GM19023 (cell line): ENCODE measurements around the gene FAM237A.

Experiments used
- ATAC-seq: cut with Tn5 transposase; IDR thresholded peaks from one replicate; pipeline ENCODE4 v1.9.1; 2021; ENCODE audit warnings: mild to moderate bottlenecking, moderate library complexity; ENCODE audit not compliant: unreplicated experiment

FAM237A gene

DNA sequence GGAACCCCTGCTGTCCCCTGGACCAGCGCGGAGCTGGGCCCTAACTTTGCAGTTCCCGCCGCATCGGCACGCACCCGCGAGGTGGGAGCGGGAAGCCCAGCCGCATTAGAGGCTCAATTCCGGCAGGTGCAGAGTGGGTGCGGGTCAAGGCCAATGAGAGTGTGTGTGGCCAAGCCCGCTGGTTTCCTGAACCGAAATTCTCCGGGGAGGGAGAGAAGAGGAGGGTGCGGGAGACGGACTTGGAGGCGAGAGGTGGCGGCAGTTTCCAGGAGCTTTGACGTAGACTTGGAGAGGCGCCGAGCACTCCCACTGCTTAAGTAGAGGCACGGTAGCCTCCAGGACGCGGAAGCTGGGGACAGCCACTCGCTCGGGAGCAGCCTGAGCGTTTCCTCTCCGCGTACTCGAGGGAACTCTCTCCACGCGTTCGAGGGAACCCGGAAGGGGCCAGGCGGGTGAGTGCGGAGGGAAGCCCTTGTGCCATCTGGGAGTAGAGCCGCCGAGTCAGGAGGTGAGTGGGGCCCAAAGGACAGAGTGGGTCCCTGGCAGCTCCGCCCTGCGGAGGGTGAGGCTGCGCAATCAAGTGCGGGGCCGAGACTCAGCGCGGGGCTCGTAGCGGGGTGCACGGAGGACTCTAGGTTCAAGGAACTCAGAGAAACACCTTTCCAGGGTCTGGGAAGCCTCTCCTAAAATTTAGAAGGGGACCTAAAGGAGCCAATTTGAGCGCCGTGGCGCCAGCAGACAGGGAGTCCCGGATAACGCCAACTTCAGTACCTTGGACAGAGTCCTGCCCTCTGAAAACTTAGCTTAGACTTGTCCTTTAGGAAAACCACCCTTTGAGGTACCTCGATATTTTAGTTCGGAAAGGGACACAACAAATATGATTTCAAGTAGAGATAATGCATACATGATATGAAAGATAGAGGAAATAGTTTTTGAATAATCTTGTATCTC lies at the start of gene FAM237A:
Gene FAM237A (plus strand): TSS at position 413 of the 951 bp plus-strand sequence. CDS start 1,750 bp downstream, outside the sequence.
- ATAC-seq = no peak

GRCh38 chr2:206597717-206598218 lies 44.5 kb upstream of the FAM237A start:
- ATAC-seq = no peak

DNA sequence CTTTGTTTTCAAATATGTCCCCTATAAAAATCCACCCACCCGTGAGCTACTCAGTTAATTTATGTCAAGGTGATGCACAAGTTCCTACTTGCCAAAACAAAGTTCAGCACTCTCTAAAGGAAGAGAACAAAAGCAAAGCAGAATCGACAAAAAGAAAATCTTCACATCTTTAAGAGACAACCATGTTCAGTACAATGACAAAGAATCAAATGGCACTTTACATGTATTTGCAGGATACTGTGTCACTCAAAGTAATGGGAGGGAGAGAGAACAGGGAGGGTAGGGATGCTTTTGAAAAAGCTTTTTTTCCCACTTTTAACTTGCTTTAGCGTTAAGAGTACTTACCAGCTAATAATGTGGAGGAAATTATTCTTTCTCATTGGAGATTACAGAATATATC lies 39.0 kb upstream of the FAM237A start:
- ATAC-seq = no peak

DNA sequence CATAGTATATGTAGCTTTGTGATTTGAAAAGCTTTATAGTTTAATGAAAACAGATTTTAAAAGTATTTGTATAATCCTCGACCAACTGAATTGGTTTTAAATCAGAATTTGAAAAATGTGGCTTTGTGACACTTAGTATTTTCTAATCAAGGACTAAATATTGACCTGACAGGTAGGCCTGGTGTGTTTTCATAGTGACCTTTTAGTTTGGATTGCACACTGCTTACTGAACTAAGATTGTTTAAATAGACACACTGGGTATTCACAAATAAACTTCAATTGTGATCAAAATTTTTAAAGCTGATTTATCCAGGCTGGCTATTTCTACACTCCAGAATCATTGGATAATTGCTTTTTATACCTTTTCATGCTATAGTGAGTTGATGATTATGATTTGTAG lies 31.8 kb upstream of the FAM237A start:
- no peak for ATAC-seq

GRCh38 chr2:206611191-206611590 lies 31.1 kb upstream of the FAM237A start:
- no peak for ATAC-seq

GRCh38 chr2:206611736-206612135 lies 30.6 kb upstream of the FAM237A start:
- no peak for ATAC-seq

GRCh38 chr2:206614811-206615210 lies 27.5 kb upstream of the FAM237A start:
- no peak for ATAC-seq

DNA sequence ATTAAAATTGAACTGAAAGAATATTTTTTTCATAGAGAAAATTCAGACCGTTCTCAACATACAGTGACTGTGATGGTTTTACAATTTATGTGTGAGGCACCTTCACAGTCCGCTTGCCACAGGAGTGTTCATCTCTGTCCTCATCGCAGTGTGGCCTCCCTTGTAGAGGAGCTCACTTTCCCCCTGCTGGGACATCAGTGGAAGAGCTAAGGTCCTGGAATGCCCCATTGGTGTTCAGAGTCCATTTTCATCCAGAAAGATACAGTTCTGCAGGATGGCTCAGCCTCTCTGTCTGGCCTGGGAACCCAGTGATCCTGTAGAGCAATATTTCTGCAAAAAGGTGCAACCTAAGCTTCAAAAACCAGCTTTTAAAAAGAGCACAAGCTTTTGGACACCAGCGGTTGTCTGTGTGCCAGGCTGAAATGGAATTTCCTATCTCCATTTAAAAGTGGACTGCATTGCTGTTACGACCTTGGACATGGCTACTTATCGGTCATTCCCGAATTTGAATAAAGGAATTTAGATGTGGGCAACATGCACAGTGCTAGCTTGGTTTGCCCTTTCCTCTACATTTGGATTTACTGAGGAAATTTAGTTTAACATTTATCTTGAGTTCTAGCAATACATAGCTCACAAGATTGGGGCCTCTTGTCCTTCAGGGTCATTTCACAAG lies 26.7 kb upstream of the FAM237A start:
- ATAC-seq = no peak

- no peak for ATAC-seq
These were observed 26.1 kb upstream of the FAM237A start for GRCh38 chr2:206616151-206616550.

GRCh38 chr2:206619011-206619410 lies 23.3 kb upstream of the FAM237A start:
- no peak for ATAC-seq

DNA sequence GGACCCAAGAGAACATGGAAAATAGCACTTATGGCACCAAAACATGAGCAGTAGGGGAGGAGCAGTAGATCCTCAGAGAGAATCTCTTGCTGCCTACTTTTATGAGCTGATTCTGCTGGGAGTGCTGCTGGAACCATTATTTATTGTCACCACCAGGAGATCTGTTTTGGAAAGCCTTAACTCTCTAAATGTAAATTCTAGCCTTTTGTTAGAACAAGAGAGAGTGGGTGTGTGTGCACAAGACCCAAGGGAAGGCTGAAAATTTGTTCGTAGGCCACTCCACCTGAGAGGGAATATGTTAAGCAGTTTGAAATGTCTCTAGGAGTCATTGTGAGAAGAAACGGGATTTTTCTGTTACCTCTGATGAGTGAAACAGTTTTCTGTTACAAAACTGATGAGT lies 16.2 kb upstream of the FAM237A start:
- ATAC-seq = no peak

GRCh38 chr2:206627632-206628031 lies 14.7 kb upstream of the FAM237A start:
- ATAC-seq = no peak

DNA sequence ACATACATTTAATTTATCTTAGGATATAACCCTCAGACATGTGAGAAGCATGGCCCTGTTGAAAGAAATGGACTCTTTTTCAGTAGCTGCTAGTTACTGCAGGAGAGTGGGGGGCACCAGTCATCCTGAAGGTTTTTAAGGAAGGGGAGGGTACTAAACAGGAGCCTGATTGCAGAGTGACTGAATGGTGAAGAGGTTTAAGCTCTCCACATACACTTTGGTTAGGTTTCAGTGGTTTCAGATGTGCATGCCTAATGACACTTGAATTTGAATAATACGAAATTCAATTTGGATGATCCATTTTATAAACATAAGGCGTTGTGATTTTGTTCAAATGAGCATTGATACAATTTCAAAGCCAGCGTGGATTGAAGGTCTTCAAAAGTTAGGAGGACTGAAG lies 10.9 kb upstream of the FAM237A start:
- no peak for ATAC-seq

- no peak for ATAC-seq
These were observed 7.3 kb upstream of the FAM237A start for GRCh38 chr2:206635015-206635414.

DNA sequence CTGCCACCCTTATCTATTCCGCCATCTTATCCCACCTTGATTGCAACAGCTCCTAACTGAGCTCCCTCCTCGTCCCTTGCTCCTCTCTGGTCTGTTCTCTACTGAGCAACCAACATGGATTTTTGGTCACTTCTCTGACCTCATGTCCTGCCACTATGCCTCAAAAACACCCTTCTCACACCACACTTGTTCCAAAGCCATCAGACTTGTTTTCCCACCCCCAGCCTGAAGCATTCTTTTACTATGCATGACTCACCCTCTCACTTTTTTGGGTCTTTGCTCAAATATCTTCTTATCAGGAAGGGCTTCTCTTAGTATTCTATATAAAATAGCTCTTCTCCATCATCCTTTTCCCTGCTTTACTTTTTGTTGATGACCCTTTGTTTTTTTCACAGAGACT lies 2.7 kb upstream of the FAM237A start:
- ATAC-seq = no peak

DNA sequence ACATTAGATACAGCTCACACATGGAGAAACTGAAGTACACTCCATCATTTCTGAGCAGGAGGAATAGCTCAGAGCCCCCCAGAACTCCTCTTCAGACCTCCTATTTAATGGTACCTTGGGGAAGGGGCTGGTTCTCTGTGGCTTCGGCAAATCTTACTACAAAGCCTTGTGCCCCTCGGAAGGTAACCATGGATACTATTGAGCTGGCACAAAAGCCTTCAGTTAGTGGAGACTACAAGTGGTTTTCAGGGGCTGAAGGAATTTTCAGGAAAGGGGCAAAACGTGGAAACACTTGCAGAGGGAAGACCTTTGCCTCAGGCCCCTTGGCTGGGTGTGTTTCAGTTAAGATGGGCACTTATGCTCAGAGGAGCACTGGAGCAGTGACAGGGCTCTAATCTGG lies 1.1 kb upstream of the FAM237A start:
- ATAC-seq = no peak

- ATAC-seq = no peak
These were observed 5.7 kb downstream of the FAM237A start for GRCh38 chr2:206647985-206648384.

GRCh38 chr2:206657087-206657486 lies 14.8 kb downstream of the FAM237A start:
- ATAC-seq = no peak

GRCh38 chr2:206665251-206665650 lies 23.0 kb downstream of the FAM237A start:
- no peak for ATAC-seq

GRCh38 chr2:206670531-206671319 lies 28.4 kb downstream of the FAM237A start:
- no peak for ATAC-seq

DNA sequence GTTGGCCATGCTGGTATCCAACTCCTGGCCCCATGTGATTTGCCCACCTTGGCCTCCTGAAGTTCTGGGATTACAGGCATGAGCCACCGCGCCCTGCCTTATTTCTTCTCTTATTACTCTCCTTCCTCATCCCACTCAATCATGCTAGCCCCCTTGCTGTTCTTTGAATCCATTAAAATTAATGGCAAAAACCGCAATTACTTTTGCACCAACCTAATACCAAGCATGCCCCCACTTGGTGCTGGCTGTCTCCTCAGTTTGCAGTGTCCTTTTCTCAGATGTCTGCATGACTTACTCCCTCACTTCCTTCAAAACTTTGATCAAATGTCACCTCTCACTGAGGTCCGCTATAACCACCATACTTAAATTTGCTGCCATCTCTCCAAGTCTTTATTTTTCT lies 41.3 kb downstream of the FAM237A start:
- ATAC-seq = no peak
